Epithelial cell of proximal tubule (primary cell): ENCODE results near the gene IPO4. TPM values are rescaled to one million over a fixed set of nuclear protein-coding genes. Genes with fewer than 3 reads are reported as not detected.
A peak's percentile ranks its signal among the peaks of the same experiment; 100 is the strongest.

Experiments used
- DNase-seq: peaks from one replicate; pipeline ENCODE4 v3.0.0-alpha.2; 2011; ENCODE audit warnings: low read depth
- H3K4me3 ChIP-seq: 2 replicates; pipeline ENCODE4 v1.5.1; 2011; ENCODE audit warnings: low read depth, mild to moderate bottlenecking, low read length
- total RNA-seq: library from RNA; depleted of rRNA; stranded (reverse); fragments of >200 nt; gene quantifications from 2 replicates; pipeline ENCODE4 v1.2.3, GENCODE V29; 2015
- TF ChIP-seq, protein P1 (sequence below): conservative IDR thresholded peaks from 2 replicates; pipeline ENCODE4 v1.5.1; 2012; ENCODE audit warnings: low read depth, mild to moderate bottlenecking, low read length

The IPO4 gene
- total RNA-seq, 1 donor from 2014 or later = 60.4 TPM

DNA sequence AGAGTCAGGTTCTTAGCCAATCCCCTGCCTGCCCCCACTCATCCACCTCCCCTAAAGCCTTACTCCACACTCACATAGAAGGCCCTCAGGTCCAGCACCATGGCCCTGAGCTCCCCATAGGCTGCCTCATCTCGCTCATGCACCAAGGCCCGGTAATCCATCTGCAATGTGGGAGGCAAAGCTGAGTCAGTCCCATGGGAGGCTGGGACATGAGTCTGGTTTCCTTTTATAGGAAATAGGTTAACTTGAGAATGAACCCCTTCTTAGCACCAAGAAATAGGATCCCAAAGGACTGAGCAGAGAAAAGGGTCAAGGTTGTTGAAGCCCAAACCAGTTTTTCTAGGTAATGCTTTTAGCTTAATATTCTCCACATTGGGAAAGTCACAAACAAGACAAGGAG is 45.1 kb downstream of the IPO4 start:
- no peak overlapping the region for H3K4me3 ChIP-seq
- TF ChIP-seq, protein P1, sequence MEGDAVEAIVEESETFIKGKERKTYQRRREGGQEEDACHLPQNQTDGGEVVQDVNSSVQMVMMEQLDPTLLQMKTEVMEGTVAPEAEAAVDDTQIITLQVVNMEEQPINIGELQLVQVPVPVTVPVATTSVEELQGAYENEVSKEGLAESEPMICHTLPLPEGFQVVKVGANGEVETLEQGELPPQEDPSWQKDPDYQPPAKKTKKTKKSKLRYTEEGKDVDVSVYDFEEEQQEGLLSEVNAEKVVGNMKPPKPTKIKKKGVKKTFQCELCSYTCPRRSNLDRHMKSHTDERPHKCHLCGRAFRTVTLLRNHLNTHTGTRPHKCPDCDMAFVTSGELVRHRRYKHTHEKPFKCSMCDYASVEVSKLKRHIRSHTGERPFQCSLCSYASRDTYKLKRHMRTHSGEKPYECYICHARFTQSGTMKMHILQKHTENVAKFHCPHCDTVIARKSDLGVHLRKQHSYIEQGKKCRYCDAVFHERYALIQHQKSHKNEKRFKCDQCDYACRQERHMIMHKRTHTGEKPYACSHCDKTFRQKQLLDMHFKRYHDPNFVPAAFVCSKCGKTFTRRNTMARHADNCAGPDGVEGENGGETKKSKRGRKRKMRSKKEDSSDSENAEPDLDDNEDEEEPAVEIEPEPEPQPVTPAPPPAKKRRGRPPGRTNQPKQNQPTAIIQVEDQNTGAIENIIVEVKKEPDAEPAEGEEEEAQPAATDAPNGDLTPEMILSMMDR = no peak
- DNase-seq = no peak

DNA sequence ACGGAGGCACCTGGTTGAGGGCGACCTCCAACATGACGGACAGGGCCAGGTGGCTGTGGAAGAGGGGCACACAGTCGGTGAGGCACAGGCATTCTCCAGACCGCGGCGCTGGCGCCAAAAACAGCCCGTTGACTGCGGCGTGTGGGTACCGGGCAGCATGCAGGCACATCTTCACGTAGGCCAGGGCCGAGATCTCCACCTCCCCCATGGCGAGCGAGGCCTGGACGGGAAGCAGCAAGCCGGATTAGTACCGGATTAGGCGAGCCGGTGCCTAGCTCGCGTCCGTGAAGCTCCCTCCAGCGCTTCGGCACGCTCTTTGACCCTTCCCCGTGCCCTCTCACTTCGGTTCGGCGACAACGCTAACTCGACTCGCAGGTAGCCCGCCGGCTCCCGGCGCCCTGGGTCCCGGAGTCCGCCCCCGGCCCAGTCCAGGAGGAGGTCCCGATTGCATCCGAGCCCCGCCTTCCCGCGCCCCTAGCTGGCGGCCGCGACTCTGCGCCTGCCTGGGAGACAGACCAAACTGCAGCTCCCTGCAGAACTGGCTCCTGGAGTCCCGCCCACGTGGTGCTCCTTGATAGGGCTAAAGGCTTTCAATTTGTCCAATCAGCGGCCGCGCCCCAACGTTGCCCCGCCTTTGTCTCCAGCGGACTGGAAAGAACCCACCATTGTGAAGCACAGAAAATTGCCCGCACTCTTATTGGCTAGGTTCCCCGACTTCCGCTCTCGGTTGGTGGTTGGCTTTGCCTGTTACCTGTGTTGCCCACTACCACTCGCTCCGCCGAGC is 47.3 kb downstream of the IPO4 start, which contains the start of gene EMC9:
EMC9 (minus strand) TSS at position 495 of the 784 bp plus-strand sequence; CDS start at position 208, 287 bp downstream.
- peak; percentile 91 for DNase-seq
- TF ChIP-seq, protein P1 = peak; percentile 37
- peak within 1 kb of the TSS; percentile 89 for H3K4me3 ChIP-seq

DNA sequence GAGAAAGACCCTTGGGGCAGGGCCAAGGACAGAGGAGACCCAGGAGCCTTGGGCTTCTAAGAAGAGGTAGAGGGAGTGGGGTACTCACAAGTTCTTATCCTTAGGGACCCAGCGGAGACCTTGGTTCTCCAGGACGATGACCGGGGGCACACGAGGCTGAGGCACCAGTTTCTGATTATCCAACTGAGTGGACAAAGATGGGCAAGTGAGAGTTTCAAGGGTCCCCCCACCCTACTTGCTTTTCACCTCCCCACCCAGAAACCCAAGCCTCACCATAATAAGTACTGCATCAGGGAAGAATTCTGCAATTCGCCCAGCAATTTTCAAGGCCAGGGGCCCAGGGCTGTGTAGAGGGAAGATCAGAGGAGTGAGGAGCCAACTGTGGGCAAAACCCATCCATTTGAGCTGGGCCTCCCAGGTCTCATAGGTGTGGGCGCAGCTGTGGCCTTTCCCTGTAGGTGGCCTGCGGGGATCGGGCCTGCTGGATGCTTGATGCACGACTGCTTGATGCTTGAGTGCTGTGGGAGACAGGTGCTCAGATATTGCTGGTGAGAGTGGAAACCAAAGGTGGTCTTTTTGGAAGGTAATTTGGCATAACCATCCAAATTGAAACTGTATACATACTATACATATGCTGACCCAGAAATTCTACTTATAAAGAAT is 49.2 kb downstream of the IPO4 start:
- TF ChIP-seq, protein P1 = no peak
- no peak for DNase-seq
- H3K4me3 ChIP-seq = peak overlapping the region; percentile 89

DNA sequence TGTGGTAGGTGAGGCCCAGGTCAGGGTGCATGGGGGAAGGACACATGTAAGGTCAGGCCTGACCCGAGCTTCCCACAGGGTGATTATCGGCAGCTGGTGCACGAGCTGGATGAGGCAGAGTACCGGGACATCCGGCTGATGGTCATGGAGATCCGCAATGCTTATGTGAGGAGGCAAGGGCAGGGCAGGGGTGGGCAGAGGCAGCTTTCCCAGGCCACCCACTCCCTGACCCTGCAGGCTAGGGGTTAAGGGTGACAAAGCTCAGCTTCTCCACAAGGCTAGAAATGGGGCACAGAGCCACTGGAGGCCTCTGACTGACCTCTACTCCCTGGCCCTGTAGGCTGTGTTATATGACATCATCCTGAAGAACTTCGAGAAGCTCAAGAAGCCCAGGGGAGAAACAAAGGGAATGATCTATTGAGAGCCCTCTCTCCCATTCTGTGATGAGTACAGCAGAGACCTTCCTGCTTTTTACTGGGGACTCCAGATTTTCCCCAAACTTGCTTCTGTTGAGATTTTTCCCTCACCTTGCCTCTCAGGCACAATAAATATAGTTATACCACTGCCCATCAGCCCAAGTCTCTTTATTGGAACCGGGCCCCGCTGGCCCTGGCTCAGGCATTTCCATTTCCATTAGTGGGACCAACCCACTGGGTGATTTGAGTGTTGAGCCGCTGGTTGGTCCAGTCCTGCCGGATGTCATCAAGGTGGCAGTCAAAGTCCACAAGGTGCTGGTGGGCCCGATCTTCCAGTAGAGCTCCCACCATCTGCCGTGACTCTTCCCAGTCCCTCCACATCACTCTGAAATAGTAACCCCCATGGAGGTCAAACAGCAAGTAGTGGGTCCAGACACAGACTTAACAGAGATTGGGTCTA is 50.0 kb downstream of the IPO4 start:
- no peak overlapping the region for H3K4me3 ChIP-seq
- TF ChIP-seq, protein P1 = no peak
- DNase-seq = no peak

DNA sequence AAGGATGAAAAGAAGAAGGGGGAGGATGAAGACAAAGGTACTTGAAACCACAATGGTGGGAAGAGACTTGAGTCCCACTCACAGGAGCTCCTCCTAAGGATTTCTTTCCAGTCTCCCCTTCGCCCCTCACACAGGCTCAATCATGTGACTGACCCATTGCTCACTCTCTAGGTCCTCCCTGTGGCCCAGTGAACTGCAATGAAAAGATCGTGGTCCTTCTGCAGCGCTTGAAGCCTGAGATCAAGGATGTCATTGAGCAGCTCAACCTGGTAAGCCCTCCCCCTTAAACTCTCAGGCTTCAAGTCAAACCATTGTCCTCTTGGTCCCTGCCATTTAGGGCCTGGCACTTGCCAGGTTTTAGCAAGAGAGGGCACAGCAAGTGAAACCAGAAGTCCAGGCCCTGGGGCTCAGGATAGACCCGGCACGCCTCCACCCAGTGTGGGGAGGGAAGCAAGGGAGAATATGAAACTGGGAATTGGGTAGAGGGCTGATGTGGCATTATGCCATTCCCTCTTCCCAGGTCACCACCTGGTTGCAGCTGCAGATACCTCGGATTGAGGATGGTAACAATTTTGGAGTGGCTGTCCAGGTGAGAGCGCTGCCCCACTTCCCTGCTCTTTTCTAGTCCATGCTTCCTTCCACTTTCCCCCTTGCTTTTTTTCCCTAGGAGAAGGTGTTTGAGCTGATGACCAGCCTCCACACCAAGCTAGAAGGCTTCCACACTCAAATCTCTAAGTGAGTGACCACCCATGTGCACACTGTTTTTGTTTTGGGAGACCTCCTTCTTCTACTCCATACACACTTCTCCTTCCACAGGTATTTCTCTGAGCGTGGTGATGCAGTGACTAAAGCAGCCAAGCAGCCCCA is 50.9 kb downstream of the IPO4 start:
- no peak for DNase-seq
- H3K4me3 ChIP-seq = no peak overlapping the region
- TF ChIP-seq, protein P1 = no peak
